ENCODE data around the gene MSANTD1. TPM values are rescaled to one million over a fixed set of nuclear protein-coding genes. Genes with fewer than 3 reads are reported as not detected.

The MSANTD1 gene
- total RNA-seq, 3 donors from 2014 or later (not counting 1 experiment from before 2014, with no cell fraction given), result 0.54 to 2.2 (median 1.8) TPM

GRCh38 chr4:3238721-3239120, 10.2 kb upstream of the MSANTD1 start:
- Mint-ChIP-seq H3K27ac (no peak overlapping the region), H3K9me3 (no peaks in the 10 kb centered on the region), H3K4me1 (peaks cover 0 to 3% of the 10 kb centered on the region in 2 donors), H3K4me3 (no peak overlapping the region), H3K27me3 (ENCODE audit: low read depth in 2 of 2) (no peaks in the 10 kb centered on the region), H3K36me3 (no peaks in the 10 kb centered on the region)
- DNase-seq (no peak), ATAC-seq (no peak)
- Histone ChIP-seq H3K36me3 (ENCODE audit: control insufficient read depth, insufficient read depth, low read length) (peaks cover 69% of the 10 kb centered on the region), H3K9me3 (ENCODE audit: control insufficient read depth, insufficient read depth, low read length) (no peaks in the 10 kb centered on the region), H3K27me3 (ENCODE audit: control insufficient read depth, insufficient read depth, low read length) (no peaks in the 10 kb centered on the region), H3K27ac (ENCODE audit: low read length) (no peak overlapping the region), H3K4me3 (ENCODE audit: low read length) (no peak overlapping the region), H3K4me1 (ENCODE audit: control insufficient read depth, insufficient read depth, low read length) (no peaks in the 10 kb centered on the region)
- no peak for TF ChIP-seq CTCF (IDR thresholded peaks at IDR 0.05)
- 95% methylated on average over 18 of the region's 18 CpGs for WGBS (ENCODE audit: insufficient coverage)
- intact Hi-C loops (cut with micrococcal nuclease), result no loop called here

- no peak overlapping the region for H3K27ac ChIP-seq (ENCODE audit: low read length)
- no peaks in the 10 kb centered on the region for H3K9me3 ChIP-seq (ENCODE audit: control insufficient read depth, insufficient read depth, low read length)
- no peaks in the 10 kb centered on the region for H3K4me1 ChIP-seq (ENCODE audit: control insufficient read depth, insufficient read depth, low read length)
- H3K9me3 Mint-ChIP-seq, result no peaks in the 10 kb centered on the region
- no peaks in the 10 kb centered on the region for H3K27me3 Mint-ChIP-seq (ENCODE audit: low read depth in 2 of 2)
- no peak overlapping the region for H3K27ac Mint-ChIP-seq
- H3K27me3 ChIP-seq (ENCODE audit: control insufficient read depth, insufficient read depth, low read length), result no peaks in the 10 kb centered on the region
- peaks cover 0 to 3% of the 10 kb centered on the region in 2 donors for H3K4me1 Mint-ChIP-seq
- DNase-seq (no peak), ATAC-seq (no peak)
- H3K36me3 ChIP-seq (ENCODE audit: control insufficient read depth, insufficient read depth, low read length), result peaks cover 63% of the 10 kb centered on the region
- no peak overlapping the region for H3K4me3 Mint-ChIP-seq
- no peak for TF ChIP-seq CTCF (IDR thresholded peaks at IDR 0.05)
- H3K36me3 Mint-ChIP-seq, result no peaks in the 10 kb centered on the region
- no peak overlapping the region for H3K4me3 ChIP-seq (ENCODE audit: low read length)
- intact Hi-C loops (cut with micrococcal nuclease), result no loop called here
- WGBS (ENCODE audit: insufficient coverage), result 98% methylated on average over 11 of the region's 11 CpGs
These were observed 9.7 kb upstream of the MSANTD1 start for GRCh38 chr4:3239303-3239702.

GRCh38 chr4:3239998-3240920, 8.7 kb upstream of the MSANTD1 start:
- ATAC-seq (no peak), DNase-seq (no peak)
- no peak for TF ChIP-seq CTCF (IDR thresholded peaks at IDR 0.05)
- H3K27me3 Mint-ChIP-seq (ENCODE audit: low read depth in 2 of 2), result no peaks in the 10 kb centered on the region
- no peak overlapping the region for H3K27ac ChIP-seq (ENCODE audit: low read length)
- peaks cover 56% of the 10 kb centered on the region for H3K36me3 ChIP-seq (ENCODE audit: control insufficient read depth, insufficient read depth, low read length)
- H3K4me1 Mint-ChIP-seq, result peaks cover 0 to 3% of the 10 kb centered on the region in 2 donors
- intact Hi-C loops (cut with micrococcal nuclease), result no loop called here
- no peaks in the 10 kb centered on the region for H3K9me3 ChIP-seq (ENCODE audit: control insufficient read depth, insufficient read depth, low read length)
- H3K4me3 Mint-ChIP-seq, result no peak overlapping the region
- no peaks in the 10 kb centered on the region for H3K27me3 ChIP-seq (ENCODE audit: control insufficient read depth, insufficient read depth, low read length)
- WGBS (ENCODE audit: insufficient coverage), result 98% methylated on average over 28 of the region's 29 CpGs
- H3K9me3 Mint-ChIP-seq, result no peaks in the 10 kb centered on the region
- no peak overlapping the region for H3K4me3 ChIP-seq (ENCODE audit: low read length)
- H3K4me1 ChIP-seq (ENCODE audit: control insufficient read depth, insufficient read depth, low read length), result no peaks in the 10 kb centered on the region
- no peaks in the 10 kb centered on the region for H3K36me3 Mint-ChIP-seq
- no peak overlapping the region for H3K27ac Mint-ChIP-seq
